ENCODE data around the gene SAP25. TPM values are rescaled to one million over a fixed set of nuclear protein-coding genes. Genes with fewer than 3 reads are reported as not detected.

Gene SAP25
- total RNA-seq, 4 donors from 2014 or later = 0.96 to 52.4 (median 2.7) TPM; not detected in 1

- Histone ChIP-seq H3K27me3 (peaks cover 8% of the 10 kb centered on the region), H3K4me1 (peaks cover 12 to 35% (median 27%) of the 10 kb centered on the region in 4 donors), H3K4me3 (no peak overlapping the region), H3K9me3 (no peaks in the 10 kb centered on the region), H3K36me3 (peaks cover 0 to 20% (median 4%) of the 10 kb centered on the region in 4 donors), H3K27ac (no peak overlapping the region)
- 86% methylated on average over 18 of the region's 20 CpGs; no CpG with 5 or more reads in 1 of the 2 donors for WGBS, 2 donors (ENCODE audit: low coverage in 1 of 2)
- TF ChIP-seq POLR2A (IDR thresholded peaks at IDR 0.05) = no peak
- no peak for TF ChIP-seq CTCF (IDR thresholded peaks at IDR 0.05)
- TF ChIP-seq EP300 (IDR thresholded peaks at IDR 0.05; ENCODE audit: low read depth) = no peak
- TF ChIP-seq POLR2AphosphoS5 (IDR thresholded peaks at IDR 0.05) = no peak
- in situ Hi-C loops (cut with MboI; ENCODE audit: low pct_ligation_motif_present in 1 of 4, low pct_unique_long_range_greater_than_20kb in 1 of 4, low sequenced_read_pairs in 3 of 4) (no loop called here), intact Hi-C loops (cut with DNase I; ENCODE audit: low total_unique reads) (no loop called here)
- DNase-seq = no peak
Measured at GRCh38 chr7:100572281-100572948, 1.3 kb downstream of the SAP25 start.

- no peak overlapping the region for H3K27ac ChIP-seq
- TF ChIP-seq POLR2A (IDR thresholded peaks at IDR 0.05) (no peak), POLR2AphosphoS5 (IDR thresholded peaks at IDR 0.05) (no peak), CTCF (IDR thresholded peaks at IDR 0.05) (no peak), EP300 (IDR thresholded peaks at IDR 0.05; ENCODE audit: low read depth) (no peak)
- no peak overlapping the region for H3K4me3 ChIP-seq
- peaks cover 12 to 35% (median 27%) of the 10 kb centered on the region in 4 donors for H3K4me1 ChIP-seq
- in situ Hi-C loops (cut with MboI; ENCODE audit: low pct_ligation_motif_present in 1 of 4, low pct_unique_long_range_greater_than_20kb in 1 of 4, low sequenced_read_pairs in 3 of 4) (no loop called here), intact Hi-C loops (cut with DNase I; ENCODE audit: low total_unique reads) (no loop called here)
- H3K9me3 ChIP-seq = no peaks in the 10 kb centered on the region
- 96% methylated on average over 2 of the region's 2 CpGs; no CpG with 5 or more reads in 1 of the 2 donors for WGBS, 2 donors (ENCODE audit: low coverage in 1 of 2)
- H3K27me3 ChIP-seq = peaks cover 8% of the 10 kb centered on the region
- no peak for DNase-seq
- H3K36me3 ChIP-seq = peaks cover 0 to 13% (median 2%) of the 10 kb centered on the region in 4 donors
Measured at GRCh38 chr7:100571829-100572116, 1.9 kb downstream of the SAP25 start.

GRCh38 chr7:100570954-100571828, 2.5 kb downstream of the SAP25 start:
- H3K4me1 ChIP-seq = peaks cover 12 to 35% (median 27%) of the 10 kb centered on the region in 4 donors
- TF ChIP-seq CTCF (IDR thresholded peaks at IDR 0.05) (no peak), POLR2AphosphoS5 (IDR thresholded peaks at IDR 0.05) (peak in 1 of 3 donors; percentile 12), EP300 (IDR thresholded peaks at IDR 0.05; ENCODE audit: low read depth) (no peak), POLR2A (IDR thresholded peaks at IDR 0.05) (no peak)
- H3K4me3 ChIP-seq = no peak overlapping the region
- intact Hi-C loops (cut with DNase I; ENCODE audit: low total_unique reads) (no loop called here), in situ Hi-C loops (cut with MboI; ENCODE audit: low pct_ligation_motif_present in 1 of 4, low pct_unique_long_range_greater_than_20kb in 1 of 4, low sequenced_read_pairs in 3 of 4) (no loop called here)
- no peaks in the 10 kb centered on the region for H3K9me3 ChIP-seq
- peaks cover 8% of the 10 kb centered on the region for H3K27me3 ChIP-seq
- no peak overlapping the region for H3K27ac ChIP-seq
- WGBS, 2 donors (ENCODE audit: low coverage in 1 of 2) = 71 to 80% methylated on average over 2 to 25 of the region's 26 CpGs
- no peak for DNase-seq
- H3K36me3 ChIP-seq = peaks cover 0 to 8% (median 0%) of the 10 kb centered on the region in 4 donors

Data from transverse colon (tissue), 4 donors.